HG03565 (cell line): ENCODE data around the gene FANCE.
A peak's percentile ranks its signal among the peaks of the same experiment; 100 is the strongest.

Experiments used
- ATAC-seq: cut with Tn5 transposase; IDR thresholded peaks from one replicate; pipeline ENCODE4 v1.9.1; 2021; ENCODE audit warnings: mild to moderate bottlenecking, moderate library complexity; ENCODE audit not compliant: unreplicated experiment

FANCE gene

GRCh38 chr6:35452183-35453090, at the start of gene FANCE:
TSS of gene FANCE (plus strand) at chr6:35452338. CDS start at chr6:35452546, 208 bp downstream.
- ATAC-seq = peak; percentile 72

GRCh38 chr6:35402856-35403191, 49.3 kb upstream of the FANCE start:
- no peak for ATAC-seq

- ATAC-seq = no peak
These were observed 48.3 kb upstream of the FANCE start for GRCh38 chr6:35403544-35404442.

- no peak for ATAC-seq
These were observed 45.2 kb upstream of the FANCE start for GRCh38 chr6:35406711-35407485.

- no peak for ATAC-seq
These were observed 42.9 kb upstream of the FANCE start for GRCh38 chr6:35409245-35409644.

GRCh38 chr6:35410131-35410530, 42.0 kb upstream of the FANCE start:
- no peak for ATAC-seq

GRCh38 chr6:35411066-35411465, 41.1 kb upstream of the FANCE start:
- ATAC-seq = no peak

GRCh38 chr6:35412102-35412501, 40.0 kb upstream of the FANCE start:
- no peak for ATAC-seq

GRCh38 chr6:35413911-35414310, 38.2 kb upstream of the FANCE start:
- no peak for ATAC-seq

- no peak for ATAC-seq
These were observed 36.9 kb upstream of the FANCE start for GRCh38 chr6:35415065-35415891.

- no peak for ATAC-seq
These were observed 34.0 kb upstream of the FANCE start for GRCh38 chr6:35417979-35418661.

GRCh38 chr6:35419417-35419816, 32.7 kb upstream of the FANCE start:
- ATAC-seq = no peak

- no peak for ATAC-seq
These were observed 32.2 kb upstream of the FANCE start for GRCh38 chr6:35419961-35420360.

- ATAC-seq = no peak
These were observed 26.9 kb upstream of the FANCE start for GRCh38 chr6:35425284-35425683.

GRCh38 chr6:35426074-35426473, 26.1 kb upstream of the FANCE start:
- ATAC-seq = no peak

- ATAC-seq = no peak
These were observed 24.7 kb upstream of the FANCE start for GRCh38 chr6:35427435-35427834.

- ATAC-seq = no peak
These were observed 24.3 kb upstream of the FANCE start for GRCh38 chr6:35427851-35428321.

GRCh38 chr6:35428421-35429149, 23.6 kb upstream of the FANCE start:
- ATAC-seq = no peak

- ATAC-seq = no peak
These were observed 22.7 kb upstream of the FANCE start for GRCh38 chr6:35429463-35429862.
